HepG2 (cell line): ENCODE results near the gene AKAP6. TPM values are rescaled to one million over a fixed set of nuclear protein-coding genes. Genes with fewer than 3 reads are reported as not detected.

Experiments
- ATAC-seq: fragments of 200-7000 bp; cut with Tn5 transposase; 3 replicates; pipeline ENCODE4 v1.9.1; 2020; ENCODE audit warnings: mild to moderate bottlenecking, moderate library complexity
- BruUV-seq: library from RNA; stranded (reverse); fragments of 400-500 nt; replicated peaks from 2 replicates; lab custom pipeline; 2021; lab: Mats Ljungman, UMichigan
- CTCF ChIA-PET: fragments of 300-600 bp; formaldehyde crosslinking; extraction: SDS; loops from one replicate; lab custom pipeline; 2021; ENCODE audit warnings: low total read pairs, inconsistent platforms, low intra/inter-chr PET ratio; lab: Yijun Ruan, JAX
- POLR2A ChIA-PET: fragments of 350-600 bp; sonication (Branson Sonifier 250); formaldehyde crosslinking; loops from one replicate; lab custom pipeline; 2020; ENCODE audit warnings: antibody characterized with exemption, inconsistent platforms; lab: Yijun Ruan, JAX
- DNase-seq: peaks from one replicate; pipeline ENCODE4 v3.0.0-alpha.2; 2015; ENCODE audit warnings: low spot score
- FAIRE-seq: peaks from 3 replicates; lab custom pipeline; 2011; peaks lifted over from hg19 to GRCh38; lab: Jason Lieb, UNC
- H2AFZ ChIP-seq: one replicate; pipeline ENCODE4 v1.6.1; 2011; ENCODE audit warnings: low read length, inconsistent platforms
- H3K27ac ChIP-seq: fragments of 300-600 bp; 3 replicates; pipeline ENCODE4 v1.8.0; 2011; ENCODE audit warnings: mixed run types, mild to moderate bottlenecking, mixed read lengths, low read length, inconsistent platforms; ENCODE audit not compliant: insufficient read depth; ENCODE audit errors: extremely low read length
- H3K27me3 ChIP-seq, 2 experiments: fragments of 200-600 bp in 1 of 2; 2 replicates in 1 of 2; 3 replicates in 1 of 2; pipeline versions ENCODE4 v1.6.0 to v1.8.0; 2011; ENCODE audit warnings: low read length in 2 of 2, mild to moderate bottlenecking in 2 of 2, moderate library complexity in 2 of 2, inconsistent platforms in 1 of 2; ENCODE audit not compliant: insufficient read depth in 2 of 2, control insufficient read depth in 1 of 2
- H3K36me3 ChIP-seq, 2 experiments: fragments of 200-600 bp in 1 of 2; replicated peaks in 1 of 2; 2 replicates in 1 of 2; 3 replicates in 1 of 2; pipeline versions ENCODE4 v1.5.1 to v1.8.0; 2011; ENCODE audit warnings: low read length in 2 of 2, inconsistent platforms in 1 of 2; ENCODE audit not compliant: insufficient read depth in 2 of 2, control insufficient read depth in 1 of 2
- H3K4me1 ChIP-seq: 2 replicates; pipeline ENCODE4 v1.5.1; 2012; ENCODE audit warnings: low read length, inconsistent platforms; ENCODE audit not compliant: insufficient read depth
- H3K4me2 ChIP-seq: 2 replicates; pipeline ENCODE4 v1.6.0; 2011; ENCODE audit warnings: low read depth, low read length, inconsistent platforms
- H3K4me3 ChIP-seq, 3 experiments: fragments of 200-600 bp in 1 of 3; sonication (generic), shearing (Covaris generic) in 1 of 3; replicated peaks in 1 of 3; 2 replicates each; pipeline ENCODE4 v1.5.1; 2011 to 2016; ENCODE audit warnings: low read length in 3 of 3, inconsistent platforms in 2 of 3, low read depth in 2 of 3, mild to moderate bottlenecking in 2 of 3, control low read depth in 1 of 3, mixed read lengths in 1 of 3; ENCODE audit not compliant: insufficient read depth in 1 of 3
- H3K79me2 ChIP-seq: one replicate; pipeline ENCODE4 v1.6.1; 2011; ENCODE audit warnings: low read length, inconsistent platforms; ENCODE audit not compliant: insufficient read depth
- H3K9ac ChIP-seq: 2 replicates; pipeline ENCODE4 v1.6.0; 2011; ENCODE audit warnings: mild to moderate bottlenecking, low read depth, low read length, inconsistent platforms; ENCODE audit not compliant: insufficient read depth
- H3K9me3 ChIP-seq: 2 replicates; pipeline ENCODE4 v1.5.1; 2012; ENCODE audit warnings: mild to moderate bottlenecking, low read length
- H4K20me1 ChIP-seq: 2 replicates; pipeline ENCODE4 v1.6.0; 2011; ENCODE audit warnings: inconsistent platforms, mild to moderate bottlenecking, low read length, moderate library complexity; ENCODE audit not compliant: insufficient read depth
- BCL6 ChIP-seq: IDR thresholded peaks from 2 replicates; pipeline ENCODE4 v1.6.1; 2016; ENCODE audit warnings: missing genetic modification reagents, missing compliant biosample characterization
- CEBPB ChIP-seq: IDR thresholded peaks from 2 replicates; pipeline ENCODE4 v1.6.1; 2011; ENCODE audit warnings: low read depth, low read length, improper control_type of control experiment, borderline replicate concordance
- HMGA1 ChIP-seq: sonication (generic); formaldehyde crosslinking; conservative IDR thresholded peaks from 2 replicates; pipeline ENCODE4 v1.4.0; 2020; ENCODE audit warnings: missing genetic modification reagents
- NFE2L2 ChIP-seq: fragments of 150-350 bp; IDR thresholded peaks from 2 replicates; pipeline ENCODE4 v1.6.1; 2014; ENCODE audit warnings: low read length
- RBM22 ChIP-seq: fragments of 200-400 bp; formaldehyde crosslinking; optimal IDR thresholded peaks from 2 replicates; pipeline ENCODE3; 2017; ENCODE audit warnings: mild to moderate bottlenecking, low read length, moderate library complexity
- RFX5 ChIP-seq: IDR thresholded peaks from 2 replicates; pipeline ENCODE4 v1.6.1; 2011; ENCODE audit warnings: low read depth, low read length, improper control_type of control experiment
- ZNF674 ChIP-seq: sonication (generic); formaldehyde crosslinking; IDR thresholded peaks from 2 replicates; pipeline ENCODE4 v1.5.0; 2020; ENCODE audit warnings: low read depth, mild to moderate bottlenecking, missing genetic modification reagents
- ZNF781 ChIP-seq: sonication (generic); formaldehyde crosslinking; IDR thresholded peaks from 2 replicates; pipeline ENCODE4 v1.5.1; 2020; ENCODE audit warnings: borderline replicate concordance, mild to moderate bottlenecking, missing genetic modification reagents; ENCODE audit errors: not compliant biosample characterization
- WGBS: methylation state at CpG from one replicate; pipeline ENCODE4 v1.1.6; 2017; ENCODE audit warnings: low lambda C conversion rate; 5-methylcytosine and 5-hydroxymethylcytosine counted together
- in situ Hi-C: cut with HindIII; loops from 2 replicates; pipeline ENCODE4 v1.10.0; 2017; ENCODE audit warnings: low pct_unique_long_range_greater_than_20kb; ENCODE audit not compliant: extremely low pct_ligation_motif_present
- intact Hi-C: fragments of 100-400 bp; cut with micrococcal nuclease; formaldehyde crosslinking; loops from one replicate; pipeline ENCODE4 v1.10.0; 2022; ENCODE audit not compliant: unreplicated experiment
- polyA plus RNA-seq, 8 experiments: library from polyadenylated mRNA; depleted of rRNA in 3 of 8; stranded (reverse) in 7 of 8; unstranded in 1 of 8; fragments of >200 nt; fragmentation: Illumina TruSeq in 4 of 8; extraction: Trizol in 4 of 8; gene quantifications; 2 replicates each; pipeline versions ENCODE4 v1.2.1 to v1.2.3, GENCODE V29; 2011 to 2016; ENCODE audit warnings: low read depth in 4 of 8, missing spikeins in 1 of 8, mixed read lengths in 1 of 8; ENCODE audit not compliant: insufficient read depth in 1 of 8
- total RNA-seq, 5 experiments: library from RNA; depleted of rRNA; stranded (reverse); fragments of >200 nt; fragmentation: Illumina TruSeq; extraction: Trizol; gene quantifications; 2 replicates each; pipeline ENCODE4 v1.2.3, GENCODE V29; 2016; ENCODE audit warnings: low read depth in 1 of 5
- TF ChIP-seq, protein P1 (sequence below): sonication (generic); formaldehyde crosslinking; IDR thresholded peaks from 2 replicates; pipeline ENCODE4 v1.4.0; 2020; ENCODE audit warnings: low read depth, missing genetic modification reagents

Gene AKAP6
- total and polyA plus RNA-seq, 2 of the 13 experiments (the other 11 are each of a cell fraction or from before 2014, with no cell fraction given) = 1.4 TPM

DNA sequence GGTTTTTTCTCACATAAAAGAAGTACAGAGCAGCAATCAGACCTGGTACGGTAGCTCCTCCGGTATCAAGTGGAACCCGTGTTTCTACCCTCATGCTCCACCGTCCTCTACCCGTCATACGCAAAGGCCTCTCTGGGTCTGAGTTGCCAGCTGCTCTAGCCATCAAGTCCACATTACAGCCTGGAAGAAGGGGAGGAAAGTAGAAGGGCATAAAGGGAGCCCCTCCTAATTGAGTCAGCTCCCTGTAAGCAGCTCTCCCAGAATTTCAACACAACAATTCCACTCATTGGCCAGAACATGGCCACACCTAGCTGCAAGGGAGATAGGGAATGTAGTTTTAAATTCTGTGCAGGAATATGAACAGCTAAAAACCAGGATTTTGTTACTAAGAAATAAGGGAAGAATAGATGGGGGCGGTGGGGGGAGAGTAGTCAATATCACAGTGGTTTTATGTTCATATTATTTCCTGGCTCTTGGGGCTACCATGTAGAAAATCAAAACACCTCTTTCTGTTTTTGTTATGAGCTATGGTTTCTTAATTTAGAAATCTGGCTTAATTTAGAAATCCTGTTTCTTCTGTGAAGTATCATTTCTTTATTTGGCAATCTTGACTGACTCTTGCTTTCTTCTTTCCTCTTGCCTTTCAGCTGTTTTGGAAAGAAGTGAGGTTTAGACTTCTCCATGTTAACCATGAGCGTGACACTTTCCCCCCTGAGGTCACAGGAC is 103.9 kb downstream of the AKAP6 start (continued):
- no peak for TF ChIP-seq ZNF781

DNA sequence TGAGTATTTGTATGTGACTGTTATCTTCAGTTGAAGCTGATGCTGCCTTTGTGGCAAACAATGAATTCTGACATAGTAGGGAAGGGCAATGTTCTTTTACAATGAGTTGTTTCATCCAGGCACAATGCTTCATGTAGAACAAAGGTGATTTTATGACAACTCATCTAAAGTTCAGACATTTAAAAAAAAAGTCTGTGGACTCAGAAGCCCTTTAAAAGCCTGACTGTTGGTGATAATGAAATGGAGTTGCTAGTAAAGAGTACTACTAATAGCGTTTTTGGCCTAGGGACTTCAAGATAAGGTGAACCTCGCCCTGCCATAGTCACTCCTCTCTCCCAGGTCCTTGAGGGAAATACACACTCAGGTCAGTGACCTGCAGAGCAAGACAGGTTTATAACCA is 105.1 kb downstream of the AKAP6 start:
- Histone ChIP-seq H3K4me1 (no peaks in the 10 kb centered on the region), H3K4me3 (no peak overlapping the region), H3K27ac (no peak overlapping the region), H4K20me1 (no peaks in the 10 kb centered on the region), H3K9me3 (no peaks in the 10 kb centered on the region), H3K79me2 (no peaks in the 10 kb centered on the region), H3K9ac (no peak overlapping the region), H3K27me3 (no peaks in the 10 kb centered on the region), H3K4me2 (no peak overlapping the region), H3K36me3 (no peaks in the 10 kb centered on the region), H2AFZ (no peak overlapping the region)
- intact Hi-C loops = no loop called here
- in situ Hi-C loops = no loop called here
- BruUV-seq = no TSS peak
- CTCF ChIA-PET = no interaction called here
- WGBS = 5% methylated on average over 2 of the region's 2 CpGs
- TF ChIP-seq RFX5 = no peak
- no peak for TF ChIP-seq CEBPB
- TF ChIP-seq BCL6 (CRISPR knock-in tag) = no peak
- TF ChIP-seq NFE2L2 = no peak
- TF ChIP-seq ZNF674 = no peak
- DNase-seq (no peak), FAIRE-seq (no peak), ATAC-seq (no peak)
- POLR2A ChIA-PET = no interaction called here

DNA sequence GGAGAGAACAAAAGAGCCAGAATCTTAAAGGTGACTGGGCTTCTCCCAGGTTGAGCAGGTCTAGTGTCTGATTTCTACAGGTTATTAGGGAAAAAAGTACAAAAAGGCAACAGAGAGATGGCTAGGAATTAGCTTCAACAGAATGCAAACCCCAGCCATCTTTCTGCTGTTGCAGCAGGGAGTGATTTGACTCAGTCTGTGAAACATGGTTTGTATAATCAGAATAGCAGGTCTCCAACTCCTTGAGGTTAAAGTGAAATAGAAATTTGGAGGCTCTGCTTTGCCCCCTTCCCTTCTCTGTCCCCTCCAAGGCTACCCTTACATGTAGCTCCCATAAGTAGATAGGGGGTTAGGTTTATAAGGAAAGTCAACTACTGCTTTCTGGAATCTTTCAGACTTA is 105.8 kb downstream of the AKAP6 start:
- H3K4me2 ChIP-seq = no peak overlapping the region
- H3K36me3 ChIP-seq = no peaks in the 10 kb centered on the region
- H2AFZ ChIP-seq = no peak overlapping the region
- H3K4me1 ChIP-seq = no peaks in the 10 kb centered on the region
- H3K79me2 ChIP-seq = no peaks in the 10 kb centered on the region
- ChIA-PET POLR2A (no interaction called here), CTCF (no interaction called here)
- H3K9me3 ChIP-seq = no peaks in the 10 kb centered on the region
- in situ Hi-C loops = no loop called here
- H3K9ac ChIP-seq = no peak overlapping the region
- H4K20me1 ChIP-seq = no peaks in the 10 kb centered on the region
- no peaks in the 10 kb centered on the region for H3K27me3 ChIP-seq
- BruUV-seq = no TSS peak
- ATAC-seq (no peak), FAIRE-seq (no peak), DNase-seq (no peak)
- intact Hi-C loops = no loop called here
- no peak overlapping the region for H3K27ac ChIP-seq
- H3K4me3 ChIP-seq = no peak overlapping the region
- TF ChIP-seq HMGA1 (CRISPR knock-in tag) (no peak), RBM22 (no peak)
- TF ChIP-seq, protein P1, sequence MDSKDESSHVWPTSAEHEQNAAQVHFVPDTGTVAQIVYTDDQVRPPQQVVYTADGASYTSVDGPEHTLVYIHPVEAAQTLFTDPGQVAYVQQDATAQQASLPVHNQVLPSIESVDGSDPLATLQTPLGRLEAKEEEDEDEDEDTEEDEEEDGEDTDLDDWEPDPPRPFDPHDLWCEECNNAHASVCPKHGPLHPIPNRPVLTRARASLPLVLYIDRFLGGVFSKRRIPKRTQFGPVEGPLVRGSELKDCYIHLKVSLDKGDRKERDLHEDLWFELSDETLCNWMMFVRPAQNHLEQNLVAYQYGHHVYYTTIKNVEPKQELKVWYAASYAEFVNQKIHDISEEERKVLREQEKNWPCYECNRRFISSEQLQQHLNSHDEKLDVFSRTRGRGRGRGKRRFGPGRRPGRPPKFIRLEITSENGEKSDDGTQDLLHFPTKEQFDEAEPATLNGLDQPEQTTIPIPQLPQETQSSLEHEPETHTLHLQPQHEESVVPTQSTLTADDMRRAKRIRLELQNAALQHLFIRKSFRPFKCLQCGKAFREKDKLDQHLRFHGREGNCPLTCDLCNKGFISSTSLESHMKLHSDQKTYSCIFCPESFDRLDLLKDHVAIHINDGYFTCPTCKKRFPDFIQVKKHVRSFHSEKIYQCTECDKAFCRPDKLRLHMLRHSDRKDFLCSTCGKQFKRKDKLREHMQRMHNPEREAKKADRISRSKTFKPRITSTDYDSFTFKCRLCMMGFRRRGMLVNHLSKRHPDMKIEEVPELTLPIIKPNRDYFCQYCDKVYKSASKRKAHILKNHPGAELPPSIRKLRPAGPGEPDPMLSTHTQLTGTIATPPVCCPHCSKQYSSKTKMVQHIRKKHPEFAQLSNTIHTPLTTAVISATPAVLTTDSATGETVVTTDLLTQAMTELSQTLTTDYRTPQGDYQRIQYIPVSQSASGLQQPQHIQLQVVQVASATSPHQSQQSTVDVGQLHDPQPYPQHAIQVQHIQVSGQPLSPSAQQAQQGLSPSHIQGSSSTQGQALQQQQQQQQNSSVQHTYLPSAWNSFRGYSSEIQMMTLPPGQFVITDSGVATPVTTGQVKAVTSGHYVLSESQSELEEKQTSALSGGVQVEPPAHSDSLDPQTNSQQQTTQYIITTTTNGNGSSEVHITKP = no peak
